HepG2 (cell line): Measurements from ENCODE around the gene NME4. TPM values are rescaled to one million over a fixed set of nuclear protein-coding genes. Genes with fewer than 3 reads are reported as not detected.

Experiments
- ATAC-seq: fragments of 200-7000 bp; cut with Tn5 transposase; 3 replicates; pipeline ENCODE4 v1.9.1; 2020; ENCODE audit warnings: mild to moderate bottlenecking, moderate library complexity
- BruUV-seq: library from RNA; stranded (reverse); fragments of 400-500 nt; replicated peaks from 2 replicates; lab custom pipeline; 2021; lab: Mats Ljungman, UMichigan
- CTCF ChIA-PET: fragments of 300-600 bp; formaldehyde crosslinking; extraction: SDS; loops from one replicate; lab custom pipeline; 2021; ENCODE audit warnings: low total read pairs, inconsistent platforms, low intra/inter-chr PET ratio; lab: Yijun Ruan, JAX
- POLR2A ChIA-PET: fragments of 350-600 bp; sonication (Branson Sonifier 250); formaldehyde crosslinking; loops from one replicate; lab custom pipeline; 2020; ENCODE audit warnings: antibody characterized with exemption, inconsistent platforms; lab: Yijun Ruan, JAX
- DNase-seq: peaks from one replicate; pipeline ENCODE4 v3.0.0-alpha.2; 2015; ENCODE audit warnings: low spot score
- FAIRE-seq: peaks from 3 replicates; lab custom pipeline; 2011; peaks lifted over from hg19 to GRCh38; lab: Jason Lieb, UNC
- H2AFZ ChIP-seq: one replicate; pipeline ENCODE4 v1.6.1; 2011; ENCODE audit warnings: low read length, inconsistent platforms
- H3K27ac ChIP-seq: fragments of 300-600 bp; 3 replicates; pipeline ENCODE4 v1.8.0; 2011; ENCODE audit warnings: mixed run types, mild to moderate bottlenecking, mixed read lengths, low read length, inconsistent platforms; ENCODE audit not compliant: insufficient read depth; ENCODE audit errors: extremely low read length
- H3K27me3 ChIP-seq, 2 experiments: fragments of 200-600 bp in 1 of 2; 2 replicates in 1 of 2; 3 replicates in 1 of 2; pipeline versions ENCODE4 v1.6.0 to v1.8.0; 2011; ENCODE audit warnings: low read length in 2 of 2, mild to moderate bottlenecking in 2 of 2, moderate library complexity in 2 of 2, inconsistent platforms in 1 of 2; ENCODE audit not compliant: insufficient read depth in 2 of 2, control insufficient read depth in 1 of 2
- H3K36me3 ChIP-seq, 2 experiments: fragments of 200-600 bp in 1 of 2; replicated peaks in 1 of 2; 2 replicates in 1 of 2; 3 replicates in 1 of 2; pipeline versions ENCODE4 v1.5.1 to v1.8.0; 2011; ENCODE audit warnings: low read length in 2 of 2, inconsistent platforms in 1 of 2; ENCODE audit not compliant: insufficient read depth in 2 of 2, control insufficient read depth in 1 of 2
- H3K4me1 ChIP-seq: 2 replicates; pipeline ENCODE4 v1.5.1; 2012; ENCODE audit warnings: low read length, inconsistent platforms; ENCODE audit not compliant: insufficient read depth
- H3K4me2 ChIP-seq: 2 replicates; pipeline ENCODE4 v1.6.0; 2011; ENCODE audit warnings: low read depth, low read length, inconsistent platforms
- H3K4me3 ChIP-seq, 3 experiments: fragments of 200-600 bp in 1 of 3; sonication (generic), shearing (Covaris generic) in 1 of 3; replicated peaks in 1 of 3; 2 replicates each; pipeline ENCODE4 v1.5.1; 2011 to 2016; ENCODE audit warnings: low read length in 3 of 3, inconsistent platforms in 2 of 3, low read depth in 2 of 3, mild to moderate bottlenecking in 2 of 3, control low read depth in 1 of 3, mixed read lengths in 1 of 3; ENCODE audit not compliant: insufficient read depth in 1 of 3
- H3K79me2 ChIP-seq: one replicate; pipeline ENCODE4 v1.6.1; 2011; ENCODE audit warnings: low read length, inconsistent platforms; ENCODE audit not compliant: insufficient read depth
- H3K9ac ChIP-seq: 2 replicates; pipeline ENCODE4 v1.6.0; 2011; ENCODE audit warnings: mild to moderate bottlenecking, low read depth, low read length, inconsistent platforms; ENCODE audit not compliant: insufficient read depth
- H3K9me3 ChIP-seq: 2 replicates; pipeline ENCODE4 v1.5.1; 2012; ENCODE audit warnings: mild to moderate bottlenecking, low read length
- H4K20me1 ChIP-seq: 2 replicates; pipeline ENCODE4 v1.6.0; 2011; ENCODE audit warnings: inconsistent platforms, mild to moderate bottlenecking, low read length, moderate library complexity; ENCODE audit not compliant: insufficient read depth
- MXD4 ChIP-seq: IDR thresholded peaks from 2 replicates; pipeline ENCODE4 v1.6.1; 2016; ENCODE audit warnings: mild to moderate bottlenecking, missing biosample characterization, missing genetic modification reagents
- NR2F2 ChIP-seq: IDR thresholded peaks from 2 replicates; pipeline ENCODE4 v1.6.1; 2012; ENCODE audit warnings: low read depth, inconsistent platforms, borderline replicate concordance
- PHF5A ChIP-seq: IDR thresholded peaks from one replicate; pipeline ENCODE4 v1.6.1; 2018; ENCODE audit warnings: low read depth, missing genetic modification reagents; ENCODE audit not compliant: unreplicated experiment
- POLR2A ChIP-seq, 2 experiments: IDR thresholded peaks; 2 replicates each; pipeline ENCODE4 v1.6.1; 2011; ENCODE audit warnings: low read depth in 2 of 2, low read length in 2 of 2, mild to moderate bottlenecking in 1 of 2, moderate library complexity in 1 of 2; ENCODE audit not compliant: insufficient read depth in 1 of 2
- POLR2AphosphoS5 ChIP-seq: IDR thresholded peaks from 2 replicates; pipeline ENCODE4 v1.6.1; 2012; ENCODE audit warnings: low read depth, low read length
- ZBTB8A ChIP-seq: sonication (generic); formaldehyde crosslinking; IDR thresholded peaks from 2 replicates; pipeline ENCODE4 v1.4.0; 2020; ENCODE audit warnings: mild to moderate bottlenecking, low read depth, missing genetic modification reagents, borderline replicate concordance
- ZNF543 ChIP-seq: sonication (generic); formaldehyde crosslinking; IDR thresholded peaks from 2 replicates; pipeline ENCODE4 v1.4.0; 2020; ENCODE audit warnings: mild to moderate bottlenecking, missing genetic modification reagents
- ZNF589 ChIP-seq: sonication (generic); formaldehyde crosslinking; conservative IDR thresholded peaks from 2 replicates; pipeline ENCODE4 v1.8.0; 2022; ENCODE audit warnings: mild to moderate bottlenecking, moderate library complexity, missing genetic modification reagents
- WGBS: methylation state at CpG from one replicate; pipeline ENCODE4 v1.1.6; 2017; ENCODE audit warnings: low lambda C conversion rate; 5-methylcytosine and 5-hydroxymethylcytosine counted together
- in situ Hi-C: cut with HindIII; loops from 2 replicates; pipeline ENCODE4 v1.10.0; 2017; ENCODE audit warnings: low pct_unique_long_range_greater_than_20kb; ENCODE audit not compliant: extremely low pct_ligation_motif_present
- intact Hi-C: fragments of 100-400 bp; cut with micrococcal nuclease; formaldehyde crosslinking; loops from one replicate; pipeline ENCODE4 v1.10.0; 2022; ENCODE audit not compliant: unreplicated experiment
- polyA plus RNA-seq, 8 experiments: library from polyadenylated mRNA; depleted of rRNA in 3 of 8; stranded (reverse) in 7 of 8; unstranded in 1 of 8; fragments of >200 nt; fragmentation: Illumina TruSeq in 4 of 8; extraction: Trizol in 4 of 8; gene quantifications; 2 replicates each; pipeline versions ENCODE4 v1.2.1 to v1.2.3, GENCODE V29; 2011 to 2016; ENCODE audit warnings: low read depth in 4 of 8, missing spikeins in 1 of 8, mixed read lengths in 1 of 8; ENCODE audit not compliant: insufficient read depth in 1 of 8
- total RNA-seq, 5 experiments: library from RNA; depleted of rRNA; stranded (reverse); fragments of >200 nt; fragmentation: Illumina TruSeq; extraction: Trizol; gene quantifications; 2 replicates each; pipeline ENCODE4 v1.2.3, GENCODE V29; 2016; ENCODE audit warnings: low read depth in 1 of 5
- TF ChIP-seq, protein P1 (sequence below): sonication (generic); formaldehyde crosslinking; IDR thresholded peaks from 2 replicates; pipeline ENCODE4; 2020; ENCODE audit warnings: missing genetic modification reagents, mild to moderate bottlenecking, borderline replicate concordance
- TF ChIP-seq, protein P2 (sequence below): sonication (generic); formaldehyde crosslinking; IDR thresholded peaks from 2 replicates; pipeline ENCODE4 v1.4.0; 2020; ENCODE audit warnings: mild to moderate bottlenecking, missing genetic modification reagents

The NME4 gene
- total and polyA plus RNA-seq, 2 of the 13 experiments (the other 11 are each of a cell fraction or from before 2014, with no cell fraction given), result 121 to 263 TPM

DNA sequence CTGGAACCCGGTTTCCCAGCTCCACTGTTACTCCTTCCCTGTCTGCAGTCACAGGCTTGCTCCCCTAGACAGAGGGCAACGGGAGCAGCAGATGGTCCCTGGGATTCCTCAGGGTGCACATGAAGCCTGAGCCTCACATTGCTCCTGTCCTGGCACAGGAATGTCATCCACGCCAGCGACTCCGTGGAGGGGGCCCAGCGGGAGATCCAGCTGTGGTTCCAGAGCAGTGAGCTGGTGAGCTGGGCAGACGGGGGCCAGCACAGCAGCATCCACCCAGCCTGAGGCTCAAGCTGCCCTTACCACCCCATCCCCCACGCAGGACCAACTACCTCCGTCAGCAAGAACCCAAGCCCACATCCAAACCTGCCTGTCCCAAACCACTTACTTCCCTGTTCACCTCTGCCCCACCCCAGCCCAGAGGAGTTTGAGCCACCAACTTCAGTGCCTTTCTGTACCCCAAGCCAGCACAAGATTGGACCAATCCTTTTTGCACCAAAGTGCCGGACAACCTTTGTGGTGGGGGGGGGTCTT is 3.1 kb downstream of the NME4 start:
- in situ Hi-C loops (no loop called here), intact Hi-C loops (no loop called here)
- no peak for FAIRE-seq
- no peak for DNase-seq
- Histone ChIP-seq H3K36me3 (peaks cover 0 to 4% of the 10 kb centered on the region in 2 experiments; a peak in 2 of 5 replicates), H2AFZ (no peak overlapping the region), H3K79me2 (peaks cover 19% of the 10 kb centered on the region), H3K9ac (no peak overlapping the region), H3K27ac (peak overlapping the region; percentile 16), H4K20me1 (no peaks in the 10 kb centered on the region), H3K4me3 (no peak overlapping the region), H3K9me3 (no peaks in the 10 kb centered on the region), H3K4me2 (peak overlapping the region; percentile 69; the same call in 1 of the 2 replicates), H3K27me3 (no peaks in the 10 kb centered on the region), H3K4me1 (peaks cover 61% of the 10 kb centered on the region)
- 96% methylated on average over 9 of the region's 10 CpGs for WGBS
- BruUV-seq, result no TSS peak
- ChIA-PET CTCF (no interaction called here), POLR2A (interaction anchor here (1.0 to 1.4 kb wide), 3 partner anchors 19 to 167 kb away, joined by 3 to 4 read pairs (median 4); partner anchors contain the start of gene NHLRC4)
- TF ChIP-seq POLR2A (IDR thresholded peaks at IDR 0.05; ENCODE audit: insufficient read depth in 1 of 2, low read depth in 2 of 2, low read length in 2 of 2), result 0 out of 4 replicates have a peak, but pooled peaks of 1 of the 2 experiments have one; percentile 32
- no peak for TF ChIP-seq NR2F2
- no peak for ATAC-seq

DNA sequence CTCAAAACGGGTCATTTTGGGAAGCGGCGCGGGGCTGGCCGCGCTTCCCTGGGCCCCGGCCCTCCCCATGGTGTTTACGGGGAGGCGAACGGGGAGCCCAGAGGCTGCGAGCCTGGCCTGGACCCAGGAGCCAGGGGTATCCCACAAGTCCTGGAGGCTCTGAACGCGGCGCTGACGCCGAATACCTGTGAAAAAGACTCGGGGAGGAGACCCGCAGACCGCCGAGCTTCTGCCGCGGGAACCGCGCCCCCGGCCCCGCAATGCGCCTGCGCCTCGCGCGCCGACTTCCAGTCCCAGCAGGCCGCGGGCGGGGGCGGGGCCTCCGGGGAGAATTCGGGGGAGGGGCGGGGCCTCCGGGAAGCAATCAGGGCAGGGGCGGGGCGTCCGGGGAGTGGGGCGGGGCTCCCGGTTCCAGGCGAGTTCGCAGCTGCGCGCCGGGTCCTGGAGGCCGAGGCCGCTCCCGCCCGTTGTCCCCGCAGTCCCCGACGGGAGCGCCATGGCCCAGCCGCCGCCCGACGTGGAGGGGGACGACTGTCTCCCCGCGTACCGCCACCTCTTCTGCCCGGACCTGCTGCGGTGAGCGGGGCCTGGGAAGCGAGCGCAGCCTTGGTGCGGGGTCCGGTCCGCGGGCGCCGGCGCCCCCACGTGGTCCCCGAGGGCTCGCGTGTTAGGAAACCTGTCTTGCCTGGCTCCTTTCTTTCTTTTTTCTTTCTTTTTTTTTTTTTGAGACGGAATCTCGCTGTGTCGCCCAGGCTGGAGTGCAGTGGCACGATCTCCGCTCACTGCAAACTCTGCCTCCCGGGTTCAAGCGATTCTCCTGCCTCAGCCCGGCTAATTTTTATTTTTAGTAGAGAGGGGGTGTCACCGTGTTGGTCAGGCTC is 4.7 kb downstream of the NME4 start, which contains the start of gene DECR2:
Gene DECR2 (plus strand): TSS at position 418 of the 881 bp plus-strand sequence. CDS start 79 bp downstream, at position 497.
- in situ Hi-C loops (no loop called here), intact Hi-C loops (no loop called here)
- no peaks in the 10 kb centered on the region for H4K20me1 ChIP-seq
- peaks cover 0 to 4% of the 10 kb centered on the region in 2 experiments; a peak in 2 of 5 replicates for H3K36me3 ChIP-seq
- H3K9me3 ChIP-seq, result no peaks in the 10 kb centered on the region
- H3K79me2 ChIP-seq, result peaks cover 15% of the 10 kb centered on the region
- DNase-seq, result peak; percentile 76
- peak within 1 kb of the TSS; percentile 91 for H3K9ac ChIP-seq
- peak within 1 kb of the TSS; percentile 81 to 85 (median 83) for H3K4me3 ChIP-seq
- peak within 1 kb of the TSS; percentile 74 for H3K4me2 ChIP-seq
- H3K27ac ChIP-seq, result peak within 1 kb of the TSS; percentile 97
- no peak for FAIRE-seq
- BruUV-seq, result TSS peak; percentile 89
- no peaks in the 10 kb centered on the region for H3K27me3 ChIP-seq
- POLR2A ChIA-PET, result interaction anchor here (0.7 to 2.0 kb wide), 21 partner anchors 10 to 187 kb away, joined by 3 to 21 read pairs (median 4); partner anchors contain the start of genes AXIN1, MRPL28 and RAB11FIP3
- ATAC-seq, result peak; percentile 61
- WGBS, result 3% methylated on average over 26 of the region's 91 CpGs
- CTCF ChIA-PET, result no interaction called here
- H3K4me1 ChIP-seq, result peaks cover 66% of the 10 kb centered on the region
- H2AFZ ChIP-seq, result no peak within 1 kb of the TSS
- TF ChIP-seq ZBTB8A (no peak), ZNF543 (0 out of 2 replicates have a peak, but pooled peaks have one; percentile 30), POLR2AphosphoS5 (peak; percentile 72), ZNF589 (CRISPR knock-in tag) (peak; percentile 74; the same call in 1 of the 2 replicates), MXD4 (CRISPR knock-in tag) (0 out of 2 replicates have a peak, but pooled peaks have one; percentile 31), PHF5A (peak; percentile 68)
- TF ChIP-seq, protein P1, sequence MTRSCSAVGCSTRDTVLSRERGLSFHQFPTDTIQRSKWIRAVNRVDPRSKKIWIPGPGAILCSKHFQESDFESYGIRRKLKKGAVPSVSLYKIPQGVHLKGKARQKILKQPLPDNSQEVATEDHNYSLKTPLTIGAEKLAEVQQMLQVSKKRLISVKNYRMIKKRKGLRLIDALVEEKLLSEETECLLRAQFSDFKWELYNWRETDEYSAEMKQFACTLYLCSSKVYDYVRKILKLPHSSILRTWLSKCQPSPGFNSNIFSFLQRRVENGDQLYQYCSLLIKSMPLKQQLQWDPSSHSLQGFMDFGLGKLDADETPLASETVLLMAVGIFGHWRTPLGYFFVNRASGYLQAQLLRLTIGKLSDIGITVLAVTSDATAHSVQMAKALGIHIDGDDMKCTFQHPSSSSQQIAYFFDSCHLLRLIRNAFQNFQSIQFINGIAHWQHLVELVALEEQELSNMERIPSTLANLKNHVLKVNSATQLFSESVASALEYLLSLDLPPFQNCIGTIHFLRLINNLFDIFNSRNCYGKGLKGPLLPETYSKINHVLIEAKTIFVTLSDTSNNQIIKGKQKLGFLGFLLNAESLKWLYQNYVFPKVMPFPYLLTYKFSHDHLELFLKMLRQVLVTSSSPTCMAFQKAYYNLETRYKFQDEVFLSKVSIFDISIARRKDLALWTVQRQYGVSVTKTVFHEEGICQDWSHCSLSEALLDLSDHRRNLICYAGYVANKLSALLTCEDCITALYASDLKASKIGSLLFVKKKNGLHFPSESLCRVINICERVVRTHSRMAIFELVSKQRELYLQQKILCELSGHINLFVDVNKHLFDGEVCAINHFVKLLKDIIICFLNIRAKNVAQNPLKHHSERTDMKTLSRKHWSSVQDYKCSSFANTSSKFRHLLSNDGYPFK (CRISPR knock-in tag), result peak; percentile 11; the same call in 1 of the 2 replicates
- TF ChIP-seq, protein P2, sequence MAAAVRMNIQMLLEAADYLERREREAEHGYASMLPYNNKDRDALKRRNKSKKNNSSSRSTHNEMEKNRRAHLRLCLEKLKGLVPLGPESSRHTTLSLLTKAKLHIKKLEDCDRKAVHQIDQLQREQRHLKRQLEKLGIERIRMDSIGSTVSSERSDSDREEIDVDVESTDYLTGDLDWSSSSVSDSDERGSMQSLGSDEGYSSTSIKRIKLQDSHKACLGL (CRISPR knock-in tag), result peak; percentile 71; the same call in 1 of the 2 replicates
